ENCODE results near the gene GPR18. TPM values are rescaled to one million over a fixed set of nuclear protein-coding genes. Genes with fewer than 3 reads are reported as not detected.
"Not testable (repeated sequence)": the region's sequence is repeated elsewhere in the genome, so short reads cannot be mapped to it uniquely, and the experiment has no call there.

GPR18 gene
- polyA plus RNA-seq, 1 donor (not counting 4 experiments of a cell fraction or from before 2014, with no cell fraction given), result not detected

DNA sequence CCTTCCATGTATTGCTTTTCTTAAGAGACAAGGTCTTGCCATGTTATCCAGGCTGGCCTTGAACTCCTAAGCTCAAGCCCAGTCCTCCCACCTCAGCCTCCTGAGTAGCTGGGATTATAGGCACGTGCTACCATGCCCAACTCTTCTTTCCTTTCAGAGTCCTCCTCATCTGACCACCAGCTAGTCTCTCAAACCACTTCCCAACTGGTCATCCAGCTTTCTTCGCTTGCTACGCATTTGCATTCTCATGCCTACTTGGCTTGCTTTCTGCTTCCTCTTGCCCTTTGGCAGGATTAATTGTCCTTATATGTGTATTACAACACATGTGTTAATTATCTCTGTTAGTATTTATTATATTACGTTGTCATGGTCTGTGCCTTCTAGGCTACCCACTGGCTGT, 6.3 kb downstream of the GPR18 start:
- no peaks in the 10 kb centered on the region for H3K27me3 ChIP-seq (ENCODE audit: control insufficient read depth, extremely low read depth, insufficient read depth, low read length)
- DNase-seq (ENCODE audit: low read depth, low spot score), result no peak
- TF ChIP-seq, protein P1, sequence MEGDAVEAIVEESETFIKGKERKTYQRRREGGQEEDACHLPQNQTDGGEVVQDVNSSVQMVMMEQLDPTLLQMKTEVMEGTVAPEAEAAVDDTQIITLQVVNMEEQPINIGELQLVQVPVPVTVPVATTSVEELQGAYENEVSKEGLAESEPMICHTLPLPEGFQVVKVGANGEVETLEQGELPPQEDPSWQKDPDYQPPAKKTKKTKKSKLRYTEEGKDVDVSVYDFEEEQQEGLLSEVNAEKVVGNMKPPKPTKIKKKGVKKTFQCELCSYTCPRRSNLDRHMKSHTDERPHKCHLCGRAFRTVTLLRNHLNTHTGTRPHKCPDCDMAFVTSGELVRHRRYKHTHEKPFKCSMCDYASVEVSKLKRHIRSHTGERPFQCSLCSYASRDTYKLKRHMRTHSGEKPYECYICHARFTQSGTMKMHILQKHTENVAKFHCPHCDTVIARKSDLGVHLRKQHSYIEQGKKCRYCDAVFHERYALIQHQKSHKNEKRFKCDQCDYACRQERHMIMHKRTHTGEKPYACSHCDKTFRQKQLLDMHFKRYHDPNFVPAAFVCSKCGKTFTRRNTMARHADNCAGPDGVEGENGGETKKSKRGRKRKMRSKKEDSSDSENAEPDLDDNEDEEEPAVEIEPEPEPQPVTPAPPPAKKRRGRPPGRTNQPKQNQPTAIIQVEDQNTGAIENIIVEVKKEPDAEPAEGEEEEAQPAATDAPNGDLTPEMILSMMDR (optimal IDR thresholded peaks at IDR 0.05 in 1 of 3, IDR thresholded peaks at IDR 0.05 in 1 of 3, conservative IDR thresholded peaks at IDR 0.05 in 1 of 3; ENCODE audit: extremely low read depth in 1 of 3, insufficient read depth in 2 of 3, low read length in 3 of 3), result no peak
- peaks cover 5% of the 10 kb centered on the region for H3K79me2 ChIP-seq (ENCODE audit: control insufficient read depth, insufficient read depth, low read length)
- no peaks in the 10 kb centered on the region for H3K9me1 ChIP-seq (ENCODE audit: control insufficient read depth, extremely low read depth, insufficient read depth, low read length)
- H3K36me3 ChIP-seq (ENCODE audit: control insufficient read depth in 2 of 2, extremely low read depth in 1 of 2, insufficient read depth in 2 of 2, low read length in 2 of 2), result peaks cover 3 to 4% of the 10 kb centered on the region in 2 experiments
- no peak overlapping the region for H3K4me3 ChIP-seq (ENCODE audit: control insufficient read depth in 2 of 3, extremely low read depth in 1 of 3, insufficient read depth in 2 of 3, low read depth in 1 of 3, low read length in 3 of 3)
- H2AFZ ChIP-seq (ENCODE audit: control insufficient read depth, low read length), result no peak overlapping the region
- H3K27ac ChIP-seq (ENCODE audit: control insufficient read depth, insufficient read depth, low read length), result no peak overlapping the region
- no peaks in the 10 kb centered on the region for H4K20me1 ChIP-seq (ENCODE audit: control insufficient read depth, extremely low read depth, insufficient read depth, low read length)
- no peak overlapping the region for H3K9ac ChIP-seq (ENCODE audit: control insufficient read depth, extremely low read depth, insufficient read depth, low read length)
- no peaks in the 10 kb centered on the region for H3K9me3 ChIP-seq (ENCODE audit: control insufficient read depth, low read depth, low read length)
- dilution Hi-C loops (cut with MboI; ENCODE audit: extremely low pct_ligation_motif_present, low sequenced_read_pairs), result no loop called here
- no peaks in the 10 kb centered on the region for H3K4me1 ChIP-seq (ENCODE audit: control insufficient read depth, extremely low read depth, insufficient read depth, low read length)
- no peak overlapping the region for H3K4me2 ChIP-seq (ENCODE audit: control insufficient read depth, extremely low read depth, insufficient read depth, low read depth, low read length)
- no peak for FAIRE-seq

DNA sequence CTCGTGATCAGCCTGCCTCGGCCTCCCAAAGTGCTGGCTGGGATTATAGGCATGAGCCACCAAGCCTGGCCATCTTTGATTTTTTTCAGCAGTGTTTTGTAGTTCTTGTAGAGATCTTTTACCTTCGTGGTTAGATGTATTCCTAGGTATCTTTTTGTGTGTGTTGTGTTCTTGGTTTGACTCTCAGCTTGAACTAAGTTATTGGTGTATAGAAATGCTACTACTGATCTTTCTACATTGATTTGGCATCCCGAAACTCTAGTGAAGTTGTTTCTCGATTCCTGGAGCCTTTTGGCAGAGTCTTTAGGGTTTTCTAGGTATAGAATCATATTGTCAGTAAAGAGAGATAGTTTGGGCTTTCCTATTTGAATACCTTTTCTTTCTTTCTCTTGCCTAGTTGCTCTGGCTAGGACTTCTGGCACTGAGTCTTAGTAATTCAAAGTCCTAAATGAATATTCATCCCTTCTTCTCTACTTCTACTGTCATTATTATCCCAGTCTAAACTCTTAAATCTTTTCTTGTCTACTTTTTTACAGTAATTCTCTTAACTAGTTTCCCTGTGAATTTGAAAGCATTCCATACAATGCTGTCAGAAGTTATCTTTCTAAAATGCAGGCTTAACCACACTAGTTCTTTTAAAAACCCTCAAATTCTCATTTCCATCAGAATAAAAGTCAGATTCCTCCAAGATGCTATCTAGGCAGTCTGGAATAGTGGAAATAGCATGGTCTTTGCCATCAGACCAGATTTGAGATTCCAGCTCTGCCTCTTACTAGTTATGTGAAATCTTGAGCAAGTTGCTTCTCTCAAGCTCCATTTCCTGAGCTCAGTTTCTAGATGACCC, 7.0 kb downstream of the GPR18 start:
- no peak overlapping the region for H2AFZ ChIP-seq (ENCODE audit: control insufficient read depth, low read length)
- H3K79me2 ChIP-seq (ENCODE audit: control insufficient read depth, insufficient read depth, low read length), result peaks cover 5% of the 10 kb centered on the region
- FAIRE-seq, result no peak
- no peaks in the 10 kb centered on the region for H3K4me1 ChIP-seq (ENCODE audit: control insufficient read depth, extremely low read depth, insufficient read depth, low read length)
- no peak overlapping the region for H3K4me2 ChIP-seq (ENCODE audit: control insufficient read depth, extremely low read depth, insufficient read depth, low read depth, low read length)
- no peak overlapping the region for H3K9ac ChIP-seq (ENCODE audit: control insufficient read depth, extremely low read depth, insufficient read depth, low read length)
- no peaks in the 10 kb centered on the region for H3K9me1 ChIP-seq (ENCODE audit: control insufficient read depth, extremely low read depth, insufficient read depth, low read length)
- H3K27ac ChIP-seq (ENCODE audit: control insufficient read depth, insufficient read depth, low read length), result no peak overlapping the region
- no peak overlapping the region for H3K4me3 ChIP-seq (ENCODE audit: control insufficient read depth in 2 of 3, extremely low read depth in 1 of 3, insufficient read depth in 2 of 3, low read depth in 1 of 3, low read length in 3 of 3)
- no peaks in the 10 kb centered on the region for H3K9me3 ChIP-seq (ENCODE audit: control insufficient read depth, low read depth, low read length)
- dilution Hi-C loops (cut with MboI; ENCODE audit: extremely low pct_ligation_motif_present, low sequenced_read_pairs), result no loop called here
- no peak for DNase-seq (ENCODE audit: low read depth, low spot score)
- peaks cover 4 to 5% of the 10 kb centered on the region in 2 experiments for H3K36me3 ChIP-seq (ENCODE audit: control insufficient read depth in 2 of 2, extremely low read depth in 1 of 2, insufficient read depth in 2 of 2, low read length in 2 of 2)
- H4K20me1 ChIP-seq (ENCODE audit: control insufficient read depth, extremely low read depth, insufficient read depth, low read length), result no peaks in the 10 kb centered on the region
- H3K27me3 ChIP-seq (ENCODE audit: control insufficient read depth, extremely low read depth, insufficient read depth, low read length), result no peaks in the 10 kb centered on the region
- TF ChIP-seq, protein P1 (optimal IDR thresholded peaks at IDR 0.05 in 1 of 3, IDR thresholded peaks at IDR 0.05 in 1 of 3, conservative IDR thresholded peaks at IDR 0.05 in 1 of 3; ENCODE audit: extremely low read depth in 1 of 3, insufficient read depth in 2 of 3, low read length in 3 of 3), result no peak
- no peak for TF ChIP-seq EZH2 (IDR thresholded peaks at IDR 0.05; ENCODE audit: low read length)

DNA sequence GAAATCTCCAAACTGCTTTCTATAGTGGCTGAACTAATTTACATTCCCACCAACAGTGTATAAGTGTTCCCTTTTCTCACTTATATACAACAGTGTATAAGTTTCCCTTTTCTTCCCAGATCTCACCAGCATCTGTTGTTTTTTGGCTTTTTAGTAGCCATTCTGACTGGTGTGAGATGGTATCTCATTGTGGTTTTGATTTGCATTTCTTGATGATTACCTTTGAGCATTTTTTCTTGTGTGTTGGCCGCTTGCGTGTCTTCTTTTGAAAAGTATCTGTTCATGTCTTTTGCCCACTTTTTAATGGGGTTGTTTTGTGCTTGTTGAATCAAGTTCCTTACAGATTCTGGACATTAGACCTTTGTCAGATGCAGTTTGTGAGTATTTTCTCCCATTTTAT, 8.6 kb downstream of the GPR18 start:
- H4K20me1 ChIP-seq (ENCODE audit: control insufficient read depth, extremely low read depth, insufficient read depth, low read length); H2AFZ ChIP-seq (ENCODE audit: control insufficient read depth, low read length); H3K9me3 ChIP-seq (ENCODE audit: control insufficient read depth, low read depth, low read length); H3K79me2 ChIP-seq (ENCODE audit: control insufficient read depth, insufficient read depth, low read length); H3K4me2 ChIP-seq (ENCODE audit: control insufficient read depth, extremely low read depth, insufficient read depth, low read depth, low read length); H3K9me1 ChIP-seq (ENCODE audit: control insufficient read depth, extremely low read depth, insufficient read depth, low read length); H3K27ac ChIP-seq (ENCODE audit: control insufficient read depth, insufficient read depth, low read length); H3K4me1 ChIP-seq (ENCODE audit: control insufficient read depth, extremely low read depth, insufficient read depth, low read length); H3K9ac ChIP-seq (ENCODE audit: control insufficient read depth, extremely low read depth, insufficient read depth, low read length); DNase-seq (ENCODE audit: low read depth, low spot score); H3K36me3 ChIP-seq (ENCODE audit: control insufficient read depth in 2 of 2, extremely low read depth in 1 of 2, insufficient read depth in 2 of 2, low read length in 2 of 2); dilution Hi-C loops (cut with MboI; ENCODE audit: extremely low pct_ligation_motif_present, low sequenced_read_pairs); H3K27me3 ChIP-seq (ENCODE audit: control insufficient read depth, extremely low read depth, insufficient read depth, low read length); FAIRE-seq; H3K4me3 ChIP-seq (ENCODE audit: control insufficient read depth in 2 of 3, extremely low read depth in 1 of 3, insufficient read depth in 2 of 3, low read depth in 1 of 3, low read length in 3 of 3): not testable (repeated sequence)

DNA sequence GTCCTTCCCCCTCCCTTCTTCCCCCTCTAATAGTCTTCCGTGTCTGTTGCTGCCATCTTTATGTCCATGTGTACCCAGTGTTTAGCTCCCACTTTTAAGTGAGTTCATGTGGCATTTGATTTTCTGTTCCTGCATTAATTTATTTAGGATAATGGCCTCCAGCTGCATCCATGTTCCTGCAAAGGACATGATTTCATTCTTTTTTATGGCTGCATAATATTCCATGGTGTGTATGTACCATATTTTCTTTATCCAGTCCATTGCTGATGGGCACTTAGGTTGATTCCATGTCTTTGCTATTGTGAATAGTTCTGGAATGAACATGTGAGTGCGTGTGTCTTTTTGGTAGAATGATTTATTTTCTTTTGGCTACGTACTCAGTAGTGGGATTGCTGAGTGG, 9.0 kb downstream of the GPR18 start:
- dilution Hi-C loops (cut with MboI; ENCODE audit: extremely low pct_ligation_motif_present, low sequenced_read_pairs); H3K4me2 ChIP-seq (ENCODE audit: control insufficient read depth, extremely low read depth, insufficient read depth, low read depth, low read length): not testable (repeated sequence)

More for the DNA sequence above, 9.0 kb downstream of the GPR18 start:
- not testable (repeated sequence) for H2AFZ ChIP-seq (ENCODE audit: control insufficient read depth, low read length); H3K9me3 ChIP-seq (ENCODE audit: control insufficient read depth, low read depth, low read length); FAIRE-seq; H3K36me3 ChIP-seq (ENCODE audit: control insufficient read depth in 2 of 2, extremely low read depth in 1 of 2, insufficient read depth in 2 of 2, low read length in 2 of 2); H3K27ac ChIP-seq (ENCODE audit: control insufficient read depth, insufficient read depth, low read length); H3K4me3 ChIP-seq (ENCODE audit: control insufficient read depth in 2 of 3, extremely low read depth in 1 of 3, insufficient read depth in 2 of 3, low read depth in 1 of 3, low read length in 3 of 3); H3K9ac ChIP-seq (ENCODE audit: control insufficient read depth, extremely low read depth, insufficient read depth, low read length); H4K20me1 ChIP-seq (ENCODE audit: control insufficient read depth, extremely low read depth, insufficient read depth, low read length); H3K4me1 ChIP-seq (ENCODE audit: control insufficient read depth, extremely low read depth, insufficient read depth, low read length); H3K27me3 ChIP-seq (ENCODE audit: control insufficient read depth, extremely low read depth, insufficient read depth, low read length); H3K9me1 ChIP-seq (ENCODE audit: control insufficient read depth, extremely low read depth, insufficient read depth, low read length); DNase-seq (ENCODE audit: low read depth, low spot score); H3K79me2 ChIP-seq (ENCODE audit: control insufficient read depth, insufficient read depth, low read length)

Data from keratinocyte (primary cell).